HEK293T (cell line): ENCODE results near the gene TBC1D20.

Source experiments
- CTCF ChIA-PET: fragments of 350-600 bp; formaldehyde crosslinking; extraction: SDS; loops from one replicate; lab custom pipeline; 2021; ENCODE audit warnings: antibody characterized with exemption, inconsistent platforms; lab: Yijun Ruan, JAX
- POLR2A ChIA-PET: fragments of 350-600 bp; formaldehyde crosslinking; extraction: SDS; loops from one replicate; lab custom pipeline; 2020; ENCODE audit warnings: antibody characterized with exemption, inconsistent platforms; lab: Yijun Ruan, JAX
- DNase-seq: peaks from one replicate; pipeline ENCODE4 v3.0.0; 2012; ENCODE audit warnings: mixed read lengths; ENCODE audit errors: extremely low spot score
- ARNT ChIP-seq: fragments of 450-650 bp; IDR thresholded peaks from 2 replicates; pipeline ENCODE4 v1.6.1; 2017; ENCODE audit warnings: mild to moderate bottlenecking
- BHLHE40 ChIP-seq: fragments of 450-650 bp; IDR thresholded peaks from 2 replicates; pipeline ENCODE4 v1.6.1; 2016; ENCODE audit warnings: mild to moderate bottlenecking, moderate library complexity, borderline replicate concordance
- CTBP1 ChIP-seq: fragments of 450-650 bp; IDR thresholded peaks from 2 replicates; pipeline ENCODE4 v1.6.1; 2016; ENCODE audit warnings: borderline replicate concordance
- ELF4 ChIP-seq: fragments of 450-650 bp; IDR thresholded peaks from 2 replicates; pipeline ENCODE4 v1.6.1; 2017; ENCODE audit warnings: antibody characterized with exemption
- FOXA1 ChIP-seq: fragments of 450-650 bp; IDR thresholded peaks from 2 replicates; pipeline ENCODE4 v1.6.1; 2016; ENCODE audit warnings: mild to moderate bottlenecking
- FOXK2 ChIP-seq: fragments of 450-650 bp; IDR thresholded peaks from 2 replicates; pipeline ENCODE4 v1.6.1; 2016; ENCODE audit warnings: mild to moderate bottlenecking
- FOXM1 ChIP-seq: fragments of 450-650 bp; IDR thresholded peaks from 2 replicates; pipeline ENCODE4 v1.6.1; 2017; ENCODE audit warnings: mild to moderate bottlenecking, borderline replicate concordance
- HDGF ChIP-seq: fragments of 450-650 bp; IDR thresholded peaks from 2 replicates; pipeline ENCODE4 v1.6.1; 2017; ENCODE audit warnings: antibody characterized with exemption, borderline replicate concordance
- L3MBTL2 ChIP-seq: fragments of 450-650 bp; conservative IDR thresholded peaks from 2 replicates; pipeline ENCODE4 v1.6.1; 2016; ENCODE audit warnings: mild to moderate bottlenecking
- LEF1 ChIP-seq: fragments of 450-650 bp; IDR thresholded peaks from 2 replicates; pipeline ENCODE4 v1.6.1; 2017; ENCODE audit warnings: mild to moderate bottlenecking, borderline replicate concordance
- NFRKB ChIP-seq: fragments of 450-650 bp; IDR thresholded peaks from 2 replicates; pipeline ENCODE4 v1.6.1; 2016; ENCODE audit warnings: mild to moderate bottlenecking, moderate library complexity
- SP1 ChIP-seq: fragments of 450-650 bp; IDR thresholded peaks from 2 replicates; pipeline ENCODE4 v1.6.1; 2017
- SUZ12 ChIP-seq: fragments of 450-650 bp; IDR thresholded peaks from 2 replicates; pipeline ENCODE4 v1.6.1; 2016; ENCODE audit warnings: mild to moderate bottlenecking
- TARDBP ChIP-seq: fragments of 450-650 bp; IDR thresholded peaks from 2 replicates; pipeline ENCODE4 v1.6.1; 2016
- ZNF384 ChIP-seq: fragments of 450-650 bp; IDR thresholded peaks from 2 replicates; pipeline ENCODE4 v1.6.1; 2016
- TF ChIP-seq, protein P1 (sequence below): fragments of 450-650 bp; IDR thresholded peaks from 2 replicates; pipeline ENCODE4 v1.6.1; 2016

Gene TBC1D20

GRCh38 chr20:472137-472846, 10.0 kb upstream of the TBC1D20 start:
- ChIA-PET CTCF (interaction anchor here (0.7 kb wide), 1 partner anchor 119 kb away, joined by 3 read pairs; no protein-coding TSS in a partner anchor), POLR2A (interaction anchor here (1.6 kb wide), 1 partner anchor 9 kb away, joined by 5 read pairs; no protein-coding TSS in a partner anchor)
- no peak for TF ChIP-seq TARDBP
- TF ChIP-seq, protein P1, sequence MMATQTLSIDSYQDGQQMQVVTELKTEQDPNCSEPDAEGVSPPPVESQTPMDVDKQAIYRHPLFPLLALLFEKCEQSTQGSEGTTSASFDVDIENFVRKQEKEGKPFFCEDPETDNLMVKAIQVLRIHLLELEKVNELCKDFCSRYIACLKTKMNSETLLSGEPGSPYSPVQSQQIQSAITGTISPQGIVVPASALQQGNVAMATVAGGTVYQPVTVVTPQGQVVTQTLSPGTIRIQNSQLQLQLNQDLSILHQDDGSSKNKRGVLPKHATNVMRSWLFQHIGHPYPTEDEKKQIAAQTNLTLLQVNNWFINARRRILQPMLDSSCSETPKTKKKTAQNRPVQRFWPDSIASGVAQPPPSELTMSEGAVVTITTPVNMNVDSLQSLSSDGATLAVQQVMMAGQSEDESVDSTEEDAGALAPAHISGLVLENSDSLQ = no peak
- no peak for TF ChIP-seq ZNF384
- no peak for TF ChIP-seq BHLHE40
- no peak for TF ChIP-seq ARNT
- TF ChIP-seq FOXA1 = no peak
- TF ChIP-seq L3MBTL2 = no peak
- no peak for DNase-seq

DNA sequence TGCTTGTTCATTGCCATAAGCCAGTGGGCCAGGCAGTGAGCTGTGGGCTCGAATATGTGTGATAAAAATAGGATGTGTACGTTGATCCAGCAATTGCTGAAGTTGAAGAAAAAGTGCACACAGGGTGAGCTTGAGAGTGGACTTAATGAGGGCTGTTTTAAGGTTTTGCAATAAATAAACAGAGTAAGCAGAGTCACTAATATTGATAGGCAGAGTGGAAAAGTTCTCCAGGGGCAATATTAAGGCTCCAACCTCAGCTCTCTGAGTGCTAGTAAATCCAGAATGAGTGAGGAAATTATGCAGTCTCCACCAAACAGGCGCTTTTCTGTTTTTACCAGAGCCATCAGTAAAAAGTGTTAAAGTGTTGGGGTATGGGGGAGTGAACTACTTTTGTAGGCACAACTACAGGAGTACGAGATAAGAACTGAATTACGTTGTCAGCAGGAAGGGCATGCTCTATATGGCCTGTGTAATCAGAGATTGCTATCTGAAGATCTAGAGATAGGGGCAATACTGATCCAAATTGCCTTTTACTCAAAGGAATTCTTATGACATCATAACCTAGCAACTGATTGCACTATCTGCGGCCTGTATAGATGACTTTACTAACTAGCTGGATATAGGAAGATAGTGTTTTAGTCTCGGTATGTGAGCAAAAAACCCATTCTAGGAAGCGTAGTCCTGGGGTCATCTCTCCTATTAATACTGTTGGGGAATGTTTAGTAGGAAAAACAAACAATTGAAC, 7.6 kb upstream of the TBC1D20 start:
- ChIA-PET CTCF (no interaction called here), POLR2A (no interaction called here)
- TF ChIP-seq BHLHE40 = no peak
- no peak for TF ChIP-seq SP1
- TF ChIP-seq LEF1 = no peak
- no peak for TF ChIP-seq CTBP1
- no peak for TF ChIP-seq FOXK2
- TF ChIP-seq FOXA1 = no peak
- TF ChIP-seq FOXM1 = no peak
- TF ChIP-seq SUZ12 = no peak
- TF ChIP-seq, protein P1 = no peak
- no peak for TF ChIP-seq TARDBP
- no peak for TF ChIP-seq ELF4
- no peak for TF ChIP-seq NFRKB
- TF ChIP-seq L3MBTL2 = no peak
- TF ChIP-seq ARNT = no peak
- TF ChIP-seq HDGF = no peak
- DNase-seq = no peak

- DNase-seq = no peak
- POLR2A ChIA-PET = no interaction called here
- CTCF ChIA-PET = interaction anchor here (1.4 kb wide), 1 partner anchor 113 kb away, joined by 3 read pairs; no protein-coding TSS in a partner anchor
- no peak for TF ChIP-seq LEF1
- TF ChIP-seq, protein P1 = no peak
- TF ChIP-seq ELF4 = no peak
- TF ChIP-seq HDGF = no peak
- no peak for TF ChIP-seq FOXA1
- TF ChIP-seq L3MBTL2 = no peak
Measured at GRCh38 chr20:467755-468154, 5.4 kb upstream of the TBC1D20 start.

- TF ChIP-seq LEF1 = no peak
- TF ChIP-seq BHLHE40 = no peak
- TF ChIP-seq, protein P1 = peak; percentile 89
- DNase-seq = peak; percentile 50
- CTCF ChIA-PET = interaction anchor here (0.7 kb wide), 1 partner anchor 199 kb away, joined by 3 read pairs; no protein-coding TSS in a partner anchor
- POLR2A ChIA-PET = no interaction called here
Measured at GRCh38 chr20:461254-462198, 807 bp downstream of the TBC1D20 start.

DNA sequence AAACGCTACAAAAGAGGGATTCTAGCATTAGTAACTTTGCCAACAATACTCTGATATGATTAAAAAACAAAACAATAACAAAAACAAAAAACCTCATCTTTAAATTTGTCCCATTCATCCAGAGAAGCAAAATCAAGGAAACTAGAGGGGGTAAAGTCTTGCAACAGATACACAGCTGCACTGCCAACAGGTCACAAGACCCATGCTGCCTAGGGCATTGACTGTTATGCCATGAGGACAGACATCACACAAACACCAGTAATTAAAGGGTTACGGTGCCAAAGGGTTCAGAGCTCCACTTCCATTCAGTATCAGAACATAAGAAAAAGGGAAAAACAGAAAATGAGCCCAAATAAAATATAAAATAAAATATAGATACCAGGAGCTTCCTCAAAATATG, 1.6 kb downstream of the TBC1D20 start:
- POLR2A ChIA-PET = no interaction called here
- no peak for DNase-seq
- CTCF ChIA-PET = interaction anchor here (1.1 kb wide), 1 partner anchor 278 kb away, joined by 4 read pairs; no protein-coding TSS in a partner anchor
- TF ChIP-seq FOXK2 = no peak
